Endothelial cell of umbilical vein (primary cell): Measurements from ENCODE around the gene ASS1. TPM values are rescaled to one million over a fixed set of nuclear protein-coding genes. Genes with fewer than 3 reads are reported as not detected.
A peak's percentile ranks its signal among the peaks of the same experiment; 100 is the strongest.

Experiments
- Bru-seq: library from RNA; stranded (reverse); fragments of 400-500 nt; gene quantifications from one replicate; lab custom pipeline; 2021; lab: Mats Ljungman, UMichigan
- BruChase-seq, 2 experiments: library from RNA; stranded (reverse); fragments of 400-500 nt; gene quantifications; one replicate each; lab custom pipeline; 2021; lab: Mats Ljungman, UMichigan
- BruUV-seq: library from RNA; stranded (reverse); fragments of 400-500 nt; replicated peaks from 2 replicates; lab custom pipeline; 2021; lab: Mats Ljungman, UMichigan
- CTCF ChIA-PET: fragments of 300-600, 350-600 bp; sonication (Branson Sonifier 250); formaldehyde crosslinking; loops from one replicate; lab custom pipeline; 2021; ENCODE audit warnings: antibody characterized with exemption, inconsistent platforms; lab: Charles Lee
- POLR2A ChIA-PET: fragments of 300-600, 350-600 bp; sonication (Branson Sonifier 250); formaldehyde crosslinking; loops from one replicate; lab custom pipeline; 2021; ENCODE audit warnings: antibody characterized with exemption, inconsistent platforms; lab: Charles Lee
- DNase-seq: peaks from one replicate; pipeline ENCODE4 v3.0.0-alpha.2; 2011; ENCODE audit warnings: low read depth, low spot score
- FAIRE-seq: peaks from 2 replicates; lab custom pipeline; 2011; peaks lifted over from hg19 to GRCh38; lab: Jason Lieb, UNC
- H2AFZ ChIP-seq: 2 replicates; pipeline ENCODE4 v1.6.0; 2012; ENCODE audit warnings: low read depth, low read length, control low read depth, inconsistent platforms
- H3K27ac ChIP-seq: 2 replicates; pipeline ENCODE4 v1.5.1; 2011; ENCODE audit warnings: low read depth, mild to moderate bottlenecking, control low read depth, low read length, moderate library complexity; ENCODE audit not compliant: insufficient read depth
- H3K27me3 ChIP-seq, 2 experiments: 2 replicates each; pipeline versions ENCODE4 v1.6.0 to v1.6.1; 2011; ENCODE audit warnings: low read length in 2 of 2, mixed read lengths in 1 of 2; ENCODE audit not compliant: control insufficient read depth in 2 of 2, insufficient read depth in 2 of 2
- H3K36me3 ChIP-seq, 2 experiments: 2 replicates in 1 of 2; 3 replicates in 1 of 2; pipeline ENCODE4 v1.5.1; 2011; ENCODE audit warnings: low read length in 2 of 2, mild to moderate bottlenecking in 1 of 2, moderate library complexity in 1 of 2; ENCODE audit not compliant: control insufficient read depth in 2 of 2, insufficient read depth in 2 of 2; ENCODE audit errors: extremely low read depth in 1 of 2
- H3K4me1 ChIP-seq: 3 replicates; pipeline ENCODE4 v1.5.1; 2011; ENCODE audit warnings: mild to moderate bottlenecking, low read length; ENCODE audit not compliant: control insufficient read depth, insufficient read depth; ENCODE audit errors: extremely low read depth
- H3K4me2 ChIP-seq: 2 replicates; pipeline ENCODE4 v1.6.1; 2011; ENCODE audit warnings: low read length, control low read depth, mixed read lengths; ENCODE audit not compliant: insufficient read depth
- H3K4me3 ChIP-seq, 3 experiments: fragments of 200-600 bp in 1 of 3; sonication (generic), shearing (Covaris generic) in 1 of 3; replicated peaks in 1 of 3; 2 replicates each; pipeline ENCODE4 v1.5.1; 2011 to 2016; ENCODE audit warnings: control low read depth in 3 of 3, low read length in 3 of 3, mild to moderate bottlenecking in 2 of 3, inconsistent platforms in 1 of 3, low read depth in 1 of 3, moderate library complexity in 1 of 3; ENCODE audit not compliant: insufficient read depth in 1 of 3
- H3K79me2 ChIP-seq: 2 replicates; pipeline ENCODE4 v1.6.0; 2012; ENCODE audit warnings: low read length, inconsistent platforms; ENCODE audit not compliant: control insufficient read depth, insufficient read depth
- H3K9ac ChIP-seq: replicated peaks from 2 replicates; pipeline ENCODE3; 2011; ENCODE audit warnings: low read length, control low read depth; ENCODE audit not compliant: insufficient read depth; ENCODE audit errors: extremely low read depth
- H3K9me1 ChIP-seq: replicated peaks from 3 replicates; pipeline ENCODE4 v1.6.0; 2011; ENCODE audit warnings: mild to moderate bottlenecking, low read length; ENCODE audit not compliant: control insufficient read depth, insufficient read depth; ENCODE audit errors: extremely low read depth
- H3K9me3 ChIP-seq: replicated peaks from 2 replicates; pipeline ENCODE4 v1.5.1; 2012; ENCODE audit warnings: low read length, inconsistent platforms; ENCODE audit not compliant: control insufficient read depth, insufficient read depth
- H4K20me1 ChIP-seq: replicated peaks from 2 replicates; pipeline ENCODE3; 2011; ENCODE audit warnings: mild to moderate bottlenecking, low read length; ENCODE audit not compliant: control insufficient read depth, insufficient read depth; ENCODE audit errors: extremely low read depth
- CTCF ChIP-seq, 2 donors: IDR thresholded peaks; 1 replicate in 1 of 2; 2 replicates in 1 of 2; pipeline ENCODE4 v1.5.1; 2011; ENCODE audit warnings: low read length in 2 of 2, mild to moderate bottlenecking in 2 of 2, moderate library complexity in 2 of 2, control low read depth in 1 of 2, inconsistent platforms in 1 of 2, low read depth in 1 of 2; ENCODE audit not compliant: insufficient read depth in 1 of 2; ENCODE audit errors: extremely low read depth in 1 of 2
- EZH2 ChIP-seq: IDR thresholded peaks from 2 replicates; pipeline ENCODE4 v1.6.1; 2012; ENCODE audit warnings: borderline replicate concordance, low read depth, mild to moderate bottlenecking, moderate library complexity, low read length, inconsistent platforms; ENCODE audit not compliant: severe bottlenecking
- FOS ChIP-seq: IDR thresholded peaks from 2 replicates; pipeline ENCODE4 v1.6.1; 2011; ENCODE audit warnings: mild to moderate bottlenecking, low read length, moderate library complexity, borderline replicate concordance; ENCODE audit not compliant: insufficient read depth
- GATA2 ChIP-seq: IDR thresholded peaks from 2 replicates; pipeline ENCODE4 v1.7.0; 2011; ENCODE audit warnings: low read depth, mild to moderate bottlenecking, moderate library complexity, mixed read lengths, low read length; ENCODE audit not compliant: insufficient read length, insufficient read depth
- JUN ChIP-seq: IDR thresholded peaks from 2 replicates; pipeline ENCODE4 v1.6.1; 2011; ENCODE audit warnings: borderline replicate concordance, low read depth; ENCODE audit not compliant: insufficient read length, insufficient read depth
- MYC ChIP-seq: IDR thresholded peaks from one replicate; pipeline ENCODE4 v1.6.1; 2011; ENCODE audit warnings: mild to moderate bottlenecking, low read depth, low read length
- POLR2A ChIP-seq: IDR thresholded peaks from 2 replicates; pipeline ENCODE4 v1.6.1; 2012; ENCODE audit warnings: low read depth, mild to moderate bottlenecking, control low read depth, low read length
- POLR2AphosphoS5 ChIP-seq: IDR thresholded peaks from 2 replicates; pipeline ENCODE4 v1.6.1; 2012; ENCODE audit warnings: low read depth, mild to moderate bottlenecking, control low read depth, low read length, moderate library complexity; ENCODE audit not compliant: insufficient read depth
- dilution Hi-C: fragments of 300-500 bp; cut with MboI; formaldehyde crosslinking; loops from one replicate; pipeline ENCODE4 v1.15.0; 2019; ENCODE audit warnings: low sequenced_read_pairs; ENCODE audit not compliant: extremely low pct_ligation_motif_present
- intact Hi-C: fragments of 100-400 bp; cut with micrococcal nuclease; formaldehyde crosslinking; loops from one replicate; pipeline ENCODE4 v1.10.0; 2022
- long read RNA-seq: library from polyadenylated mRNA; stranded (forward); transcript quantifications from one replicate; pipeline ENCODE4 v2.0.0, GENCODE V29; 2021
- polyA minus RNA-seq, 3 experiments: library from RNA; depleted of rRNA, polyadenylated mRNA; stranded (reverse); fragments of >200 nt; gene quantifications; 1 replicate in 1 of 3; 2 replicates in 2 of 3; pipeline ENCODE4 v1.2.3, GENCODE V29; 2011
- polyA plus RNA-seq, 4 experiments: library from polyadenylated mRNA; depleted of rRNA in 3 of 4; stranded (reverse) in 3 of 4; unstranded in 1 of 4; fragments of >200 nt; gene quantifications; 2 replicates each; pipeline versions ENCODE4 v1.2.1 to v1.2.3, GENCODE V29; 2011 to 2012; ENCODE audit warnings: missing spikeins in 1 of 4
- total RNA-seq: library from RNA; stranded (reverse); gene quantifications from 2 replicates; pipeline ENCODE4 v1.2.3, GENCODE V29; 2021
- TF ChIP-seq, protein P1 (sequence below): IDR thresholded peaks from 2 replicates; pipeline ENCODE4 v1.6.1; 2011; ENCODE audit not compliant: insufficient read depth, insufficient read length

The ASS1 gene
- 2.0 and 3.6 TPM in 2 replicates for total RNA-seq
- polyA plus RNA-seq: 12.4 and 14.9 TPM in 2 replicates
- 10.9 and 11.1 TPM in 2 replicates for polyA plus RNA-seq (2011; cell fraction: cytosol; rRNA removed)
- polyA plus RNA-seq (2011; cell fraction: nucleus; rRNA removed): 2.8 and 6.7 TPM in 2 replicates
- 3.7 and 7.1 TPM in 2 replicates for polyA plus RNA-seq (2012)
- 7.9 and 12.0 TPM in 2 replicates for polyA minus RNA-seq
- polyA minus RNA-seq (2011; cell fraction: cytosol; rRNA and poly(A)+ RNA removed): 628 TPM
- polyA minus RNA-seq (2011; cell fraction: nucleus; rRNA and poly(A)+ RNA removed): 3.6 and 5.3 TPM in 2 replicates
- percentile 18 among the genes with signal in this experiment for Bru-seq, nascent RNA
- percentile 15 among the genes with signal in this experiment for BruChase-seq, experiment 1, labeled RNA remaining after a 6-hour chase
- percentile 18 among the genes with signal in this experiment for BruChase-seq, experiment 2, labeled RNA remaining after a 2-hour chase
- long read RNA-seq, partial matches to known transcripts: 0 of 2 reads
- long read RNA-seq, other reads (novel, unspliced or antisense): 0 of 2 reads

GRCh38 chr9:130444565-130445221, at the start of gene ASS1:
TSS of gene ASS1 (plus strand) at chr9:130444961. CDS start at chr9:130452229, 7,268 bp downstream.
- dilution Hi-C loops (no loop called here), intact Hi-C loops (no loop called here)
- H3K4me1 ChIP-seq: peaks cover 7% of the 10 kb centered on the region
- no peaks in the 10 kb centered on the region for H3K9me1 ChIP-seq
- H3K27me3 ChIP-seq: peaks cover 0 to 6% of the 10 kb centered on the region in 2 experiments
- BruUV-seq: no TSS peak
- ChIA-PET CTCF (interaction anchor here (1.0 kb wide), 1 partner anchor 9 kb away, joined by 4 read pairs; no protein-coding TSS in a partner anchor), POLR2A (interaction anchor here (1.0 kb wide), 1 partner anchor 9 kb away, joined by 3 read pairs; no protein-coding TSS in a partner anchor)
- no peaks in the 10 kb centered on the region for H3K79me2 ChIP-seq
- TF ChIP-seq POLR2AphosphoS5 (no peak), FOS (no peak), MYC (no peak), GATA2 (no peak), EZH2 (no peak), POLR2A (no peak), CTCF (IDR thresholded peaks at IDR 0.05; ENCODE audit: extremely low read depth in 1 of 2, insufficient read depth in 1 of 2, low read depth in 1 of 2, low read length in 2 of 2) (no peak), JUN (no peak)
- TF ChIP-seq, protein P1, sequence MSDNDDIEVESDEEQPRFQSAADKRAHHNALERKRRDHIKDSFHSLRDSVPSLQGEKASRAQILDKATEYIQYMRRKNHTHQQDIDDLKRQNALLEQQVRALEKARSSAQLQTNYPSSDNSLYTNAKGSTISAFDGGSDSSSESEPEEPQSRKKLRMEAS: no peak
- peak within 1 kb of the TSS; percentile 0 for H3K9ac ChIP-seq
- H3K4me3 ChIP-seq: peak within 1 kb of the TSS; percentile 8 to 47 (median 26)
- H3K36me3 ChIP-seq: no peaks in the 10 kb centered on the region
- H2AFZ ChIP-seq: peak within 1 kb of the TSS; percentile 27
- FAIRE-seq (no peak), DNase-seq (no peak)
- H4K20me1 ChIP-seq: no peaks in the 10 kb centered on the region
- H3K9me3 ChIP-seq: no peaks in the 10 kb centered on the region
- peak within 1 kb of the TSS; percentile 70 for H3K4me2 ChIP-seq
- H3K27ac ChIP-seq: no peak within 1 kb of the TSS
